ENCODE measurements around the gene MAPK1.

GRCh38 chr22:21815357-21815756, 52.1 kb downstream of the MAPK1 start:
- TF ChIP-seq POLR2A (IDR thresholded peaks at IDR 0.05), result no peak
- no peak for TF ChIP-seq CTCF (IDR thresholded peaks at IDR 0.05)
- TF ChIP-seq POLR2AphosphoS5 (IDR thresholded peaks at IDR 0.05), result no peak

Data from upper lobe of left lung (tissue), 4 donors.